M059J (cell line): ENCODE data around the gene CCDC85C. TPM values are rescaled to one million over a fixed set of nuclear protein-coding genes. Genes with fewer than 3 reads are reported as not detected.

Experiments
- DNase-seq: peaks from one replicate; pipeline ENCODE4 v3.0.0-alpha.2; 2012; ENCODE audit warnings: low read depth
- total RNA-seq: library from RNA; depleted of rRNA; stranded (reverse); fragments of >200 nt; shearing (Covaris generic); gene quantifications from 2 replicates; pipeline ENCODE4 v1.2.3, GENCODE V29; 2014

The CCDC85C gene
- total RNA-seq, 1 experiment from 2014 or later, result 16.2 TPM

DNA sequence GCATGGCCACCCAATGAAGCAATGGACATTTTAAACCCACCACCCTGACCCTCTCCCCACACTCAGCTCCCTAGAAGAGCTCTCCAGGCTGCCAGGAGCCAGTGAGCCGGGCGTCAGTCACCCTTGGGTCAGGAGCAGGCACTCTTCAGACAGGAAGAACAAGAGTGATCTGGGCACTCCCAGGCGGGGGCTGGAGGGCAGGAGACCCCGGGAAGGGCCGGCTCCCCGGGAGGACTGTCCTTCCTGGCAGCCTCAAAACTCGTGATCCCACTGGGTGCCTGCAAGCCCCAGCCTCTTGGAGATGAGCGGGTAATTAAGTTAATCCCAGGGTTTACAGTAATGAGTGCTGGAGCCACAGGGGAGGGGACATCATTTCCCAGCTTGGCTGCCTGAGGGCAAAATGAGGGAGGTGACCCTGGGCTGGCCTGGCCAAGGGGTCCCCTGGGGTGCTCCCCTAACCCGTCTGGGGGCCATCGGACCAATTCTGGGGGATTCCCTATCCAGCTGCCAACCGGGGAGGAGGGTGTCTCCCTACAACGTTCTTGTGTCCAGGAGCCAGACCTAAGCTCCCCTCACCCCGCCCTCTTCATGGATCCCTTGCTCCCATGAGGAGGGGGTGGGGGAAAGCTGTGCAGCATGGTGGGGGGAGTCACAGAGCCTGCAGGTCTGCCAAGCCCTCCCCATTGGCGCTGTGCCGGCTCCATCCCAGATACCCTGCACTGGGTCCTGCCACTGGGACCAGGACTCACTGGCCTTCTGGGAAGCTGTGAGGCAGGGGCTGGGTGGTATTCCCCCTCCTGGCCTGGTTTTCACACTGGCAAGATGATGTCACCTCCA is 63.6 kb downstream of the CCDC85C start:
- no peak for DNase-seq

DNA sequence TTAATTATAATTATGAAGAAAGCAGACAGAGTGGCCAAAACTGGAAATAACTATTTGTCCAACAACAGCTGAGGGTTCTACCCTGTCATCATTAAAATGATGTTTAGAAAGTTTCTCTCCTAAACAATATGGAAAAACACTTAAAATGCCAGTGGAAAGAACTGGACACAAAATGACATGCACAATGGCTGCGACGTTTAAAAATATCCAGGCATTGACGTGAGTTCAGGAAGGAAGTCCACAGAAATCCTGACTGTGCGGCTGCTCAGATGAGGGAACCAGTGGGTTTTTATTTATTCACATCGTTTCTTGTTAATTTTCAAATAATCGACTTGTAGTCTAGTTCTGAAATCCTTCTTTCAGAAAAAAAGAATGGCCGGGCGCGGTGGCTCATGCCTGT is 64.5 kb downstream of the CCDC85C start:
- DNase-seq, result no peak

DNA sequence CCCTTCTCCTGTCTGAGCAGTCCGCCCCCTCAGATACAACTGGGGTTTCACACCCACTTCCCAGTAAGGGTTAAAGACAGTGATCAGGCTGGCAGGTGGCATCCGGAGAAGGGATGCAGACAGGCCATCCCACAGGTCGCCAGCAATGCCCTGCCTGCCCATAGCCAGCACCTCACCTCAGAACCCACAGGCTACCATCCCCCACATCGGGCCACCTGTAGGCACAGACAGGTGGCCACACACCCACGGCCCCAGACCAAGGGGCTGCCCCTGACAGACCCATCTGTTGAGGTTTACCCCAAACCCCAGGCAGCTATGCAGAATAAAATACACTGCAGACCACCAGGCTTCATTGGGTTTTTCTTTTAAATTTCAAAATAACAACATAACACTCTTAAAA is 65.3 kb downstream of the CCDC85C start:
- no peak for DNase-seq

DNA sequence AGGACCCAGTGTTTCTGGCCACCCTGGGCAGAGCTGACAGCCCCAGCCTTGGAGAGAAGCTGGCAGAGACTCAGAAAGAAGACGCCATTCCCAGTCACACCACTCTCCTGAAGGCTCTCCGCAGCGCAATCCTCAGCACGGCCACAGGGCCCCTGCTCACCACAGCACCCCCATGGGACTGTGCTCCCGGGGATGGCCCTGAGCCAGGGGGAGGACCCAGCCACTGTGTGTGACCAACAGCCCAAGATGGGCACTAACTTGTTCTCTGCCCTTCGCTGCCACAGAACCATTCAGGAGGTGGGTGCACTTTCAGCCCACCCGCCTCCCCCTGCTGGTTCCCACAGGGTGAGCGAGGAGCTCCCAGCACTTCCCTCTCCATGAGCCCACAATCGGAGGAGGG is 65.7 kb downstream of the CCDC85C start:
- DNase-seq, result peak; percentile 69

DNA sequence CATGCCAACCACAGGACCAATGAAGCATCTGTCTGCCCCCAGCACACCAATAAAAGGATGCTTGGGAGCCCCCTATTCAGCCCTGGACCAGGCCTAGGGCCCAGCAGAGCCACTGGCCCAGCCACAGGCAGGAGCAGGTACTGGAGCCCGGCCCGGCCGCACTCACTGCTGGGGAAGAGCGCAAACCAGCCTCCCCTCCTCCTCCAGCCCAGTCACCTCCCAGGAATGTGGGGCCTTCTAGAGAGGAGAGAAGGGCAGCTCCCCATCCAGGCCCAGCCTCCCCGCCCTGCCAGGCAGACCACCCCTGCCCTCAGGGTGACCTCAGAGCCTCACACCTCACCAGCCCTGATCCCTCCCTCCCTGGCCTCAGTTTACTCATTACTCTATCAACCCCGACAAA is 66.6 kb downstream of the CCDC85C start:
- peak; percentile 87 for DNase-seq

DNA sequence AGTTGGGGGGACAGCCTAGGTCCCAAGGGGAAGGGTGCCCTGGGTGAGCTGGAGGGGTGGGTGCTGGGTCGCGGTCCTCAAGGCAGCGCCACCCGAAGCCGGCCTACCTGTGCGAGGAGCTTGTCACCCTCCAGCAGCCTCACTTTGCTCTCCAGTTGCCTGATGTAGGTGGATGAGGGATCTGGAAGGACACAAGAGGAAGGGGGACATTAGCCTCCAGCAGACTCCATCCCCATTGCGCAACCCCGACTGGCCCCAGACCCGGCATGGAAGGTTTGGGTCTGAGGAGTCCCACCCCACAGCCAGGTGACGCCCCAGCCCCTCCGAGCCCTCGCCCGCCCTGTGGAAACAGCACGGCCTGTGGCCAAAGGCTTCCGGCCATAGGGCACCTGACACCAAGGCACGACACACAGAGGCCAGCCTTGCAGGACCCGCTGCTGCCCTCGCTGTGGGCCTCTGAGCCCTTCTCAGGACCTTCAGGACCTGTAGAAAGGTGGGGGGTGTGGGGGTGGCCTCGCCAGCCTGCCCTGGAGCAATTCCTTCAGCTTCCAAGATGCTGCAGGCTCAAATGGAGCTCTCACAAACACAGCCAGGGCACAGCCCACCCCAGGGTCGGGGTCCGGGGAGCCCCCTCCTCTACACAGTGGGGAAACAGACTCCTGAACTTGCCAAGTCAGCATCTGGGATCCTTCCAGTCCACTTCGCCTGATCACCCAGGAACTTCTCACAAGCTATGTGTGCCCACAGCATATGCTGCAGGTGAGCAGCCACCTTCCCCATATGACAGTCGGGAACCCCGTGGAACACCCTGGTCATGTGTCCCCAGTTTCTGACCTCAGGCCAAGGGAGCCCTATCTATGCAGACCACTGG is 67.9 kb downstream of the CCDC85C start:
- DNase-seq, result no peak

DNA sequence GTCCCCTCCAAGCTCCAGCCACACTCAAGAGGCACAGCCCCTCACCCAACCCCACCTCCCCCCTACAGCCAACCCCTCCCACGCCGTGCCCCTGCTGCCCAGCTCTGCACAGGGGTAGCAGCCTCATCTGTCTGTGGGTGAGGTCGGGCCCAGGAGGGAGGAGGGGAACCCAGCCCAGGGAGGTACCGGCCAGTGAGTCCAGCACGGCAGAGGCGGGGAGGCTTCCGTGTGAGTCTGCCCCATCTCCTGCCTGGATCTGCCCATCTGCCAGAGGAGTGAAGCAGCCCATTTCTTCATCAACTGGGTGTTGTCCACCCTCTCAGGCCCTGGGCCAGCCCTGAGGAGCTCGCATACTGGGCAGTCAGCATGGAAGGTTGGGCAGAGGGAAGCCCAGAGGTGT is 68.6 kb downstream of the CCDC85C start:
- no peak for DNase-seq

DNA sequence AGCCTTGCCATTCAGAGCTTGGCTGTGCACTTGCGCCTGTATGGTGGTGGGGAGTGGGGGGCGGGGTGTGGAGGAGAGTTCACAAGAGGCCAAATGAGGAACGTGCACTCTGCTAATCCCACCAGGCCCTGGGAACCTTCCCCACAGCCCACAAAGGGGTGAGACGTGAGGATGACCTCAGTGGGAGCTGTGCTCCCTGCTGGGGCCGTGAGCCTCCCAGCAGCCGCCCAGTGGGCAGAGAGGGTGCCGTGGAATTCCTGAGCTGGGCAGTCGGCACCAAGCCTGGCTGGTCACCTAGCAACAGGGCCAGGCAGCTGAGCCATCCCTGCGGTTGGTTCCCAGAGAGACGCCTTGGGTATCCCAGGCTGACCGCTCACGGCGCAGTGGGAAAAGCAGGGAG is 69.1 kb downstream of the CCDC85C start:
- peak; percentile 91 for DNase-seq

DNA sequence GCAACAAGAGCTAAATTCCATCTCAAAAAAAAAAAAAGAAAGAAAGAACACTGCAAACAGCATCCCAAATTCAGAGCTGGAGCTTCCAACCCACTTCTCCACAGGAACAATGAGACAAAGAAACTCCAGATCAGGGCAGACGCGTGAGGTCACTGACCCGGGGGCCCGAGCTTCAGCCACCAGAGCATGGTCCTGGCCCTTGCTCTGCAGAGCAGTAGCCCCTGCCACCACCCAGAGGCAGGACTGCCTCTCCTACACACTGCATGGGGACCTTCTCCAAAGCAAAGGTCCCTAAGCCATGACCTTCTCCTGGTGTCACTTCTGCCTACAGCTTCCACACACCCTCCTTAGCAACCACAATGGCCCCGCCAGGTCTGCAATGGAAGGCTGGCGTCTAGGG is 69.7 kb downstream of the CCDC85C start:
- no peak for DNase-seq

DNA sequence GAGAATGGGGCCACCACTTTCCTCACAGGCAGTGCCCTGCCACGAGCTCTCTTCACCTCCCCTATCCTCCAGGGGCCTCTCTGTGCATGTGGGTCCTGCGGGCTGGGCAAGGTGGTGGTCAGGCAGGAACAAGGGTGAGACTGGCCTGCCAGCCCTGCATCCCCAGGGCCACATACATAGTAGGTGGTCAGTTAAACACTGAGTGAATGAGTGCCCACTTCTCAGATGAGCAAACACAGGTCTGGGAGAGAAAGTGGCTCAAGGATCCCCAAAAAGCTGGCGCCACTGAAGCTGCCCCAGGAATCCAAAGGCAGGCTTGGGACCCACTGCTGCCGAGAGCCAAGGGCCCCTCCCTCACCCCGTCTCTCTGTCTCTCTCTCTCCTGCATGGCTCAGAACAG is 71.7 kb downstream of the CCDC85C start:
- no peak for DNase-seq

DNA sequence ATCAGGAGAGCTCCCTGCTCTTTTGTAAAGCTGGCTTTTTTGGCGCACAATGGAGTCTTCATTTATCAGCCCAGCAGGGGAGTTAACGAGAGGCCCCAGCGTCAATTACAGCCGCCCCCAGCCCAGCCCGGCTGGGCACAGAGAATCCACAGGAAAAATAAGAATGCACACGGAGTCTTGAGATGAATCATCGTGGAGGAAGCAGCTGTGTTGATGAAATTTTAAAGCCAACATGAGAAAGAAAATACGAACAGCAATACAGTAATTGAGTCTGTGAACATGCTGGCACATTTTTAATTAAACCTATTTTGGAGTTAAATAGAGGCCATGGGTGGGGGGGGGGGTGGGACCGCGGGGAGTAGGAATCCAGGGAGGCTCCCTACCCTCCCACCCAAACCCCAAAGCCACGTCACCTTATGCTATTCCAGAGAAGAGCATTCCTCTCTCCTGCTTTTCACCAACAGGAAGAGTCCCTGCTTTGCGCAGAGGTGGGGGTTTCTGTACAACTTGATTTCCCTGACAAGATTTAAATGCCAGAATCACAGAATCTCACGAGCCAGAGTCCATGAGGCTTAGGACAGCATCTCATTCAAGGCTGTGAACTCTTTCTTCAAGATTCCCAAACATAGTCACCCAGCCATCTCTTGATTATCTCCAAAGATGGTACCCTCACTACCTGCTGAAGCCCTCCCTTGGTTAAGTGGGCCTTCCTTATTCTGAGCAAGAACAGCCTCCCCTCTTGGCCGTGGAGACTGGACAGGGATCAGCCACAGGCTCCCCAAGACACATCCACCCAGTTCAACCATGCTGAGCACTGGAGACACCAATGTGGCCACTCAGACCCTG is 72.5 kb downstream of the CCDC85C start:
- DNase-seq, result no peak

DNA sequence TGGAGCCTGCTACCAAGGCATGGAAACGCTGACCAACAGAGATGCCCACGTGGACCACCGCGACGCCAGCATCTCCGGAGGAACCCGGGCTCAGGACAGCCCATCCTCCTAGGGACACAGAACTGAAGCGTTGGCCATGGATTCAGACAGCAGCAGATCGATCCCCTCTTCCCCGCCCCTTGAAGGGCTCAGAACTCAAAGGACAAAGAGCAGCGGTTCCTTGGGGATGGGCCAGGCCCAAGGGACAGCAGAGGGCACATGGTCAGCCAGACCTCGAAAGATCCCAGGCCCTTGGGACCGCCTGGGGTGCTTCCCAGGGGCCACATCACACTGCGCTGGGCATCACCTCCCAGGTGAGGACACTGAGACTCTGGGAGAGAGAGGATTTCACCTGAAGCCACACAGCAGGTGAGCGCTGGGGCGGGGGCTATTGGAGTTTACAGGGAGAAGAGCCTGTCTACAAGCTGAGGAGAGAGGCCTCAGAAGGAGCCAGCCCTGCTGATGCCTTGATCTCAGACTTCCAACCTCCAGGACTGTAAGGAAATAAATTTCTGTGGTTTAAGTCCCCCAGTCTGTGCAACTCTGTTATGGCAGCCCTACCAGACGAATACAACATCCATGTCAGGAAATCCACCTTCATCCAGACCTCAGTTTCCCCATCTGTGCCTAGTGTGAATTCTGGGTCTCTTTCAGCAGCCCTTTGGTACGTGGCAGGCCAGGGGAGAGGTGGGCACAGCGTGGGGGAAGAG is 73.4 kb downstream of the CCDC85C start:
- DNase-seq, result no peak

DNA sequence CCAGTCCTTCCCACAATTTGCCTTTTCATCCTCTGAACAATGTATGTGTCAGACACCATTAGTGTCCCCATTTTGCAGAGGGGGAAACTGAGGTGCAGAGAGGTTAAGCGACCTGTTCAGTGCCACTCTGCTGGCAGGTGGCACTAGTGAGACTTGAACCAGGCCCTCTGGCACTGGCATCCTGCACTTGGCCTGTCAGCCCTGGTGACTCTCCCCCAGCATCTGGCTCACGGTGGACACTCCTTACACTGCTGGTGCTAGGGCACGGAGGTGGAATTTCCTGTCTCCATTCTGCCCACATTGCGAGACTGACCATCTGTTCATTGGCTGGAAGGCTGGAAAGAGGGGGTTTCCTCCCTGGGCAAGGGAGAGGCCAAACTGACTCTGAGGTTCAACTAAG is 74.1 kb downstream of the CCDC85C start:
- no peak for DNase-seq

DNA sequence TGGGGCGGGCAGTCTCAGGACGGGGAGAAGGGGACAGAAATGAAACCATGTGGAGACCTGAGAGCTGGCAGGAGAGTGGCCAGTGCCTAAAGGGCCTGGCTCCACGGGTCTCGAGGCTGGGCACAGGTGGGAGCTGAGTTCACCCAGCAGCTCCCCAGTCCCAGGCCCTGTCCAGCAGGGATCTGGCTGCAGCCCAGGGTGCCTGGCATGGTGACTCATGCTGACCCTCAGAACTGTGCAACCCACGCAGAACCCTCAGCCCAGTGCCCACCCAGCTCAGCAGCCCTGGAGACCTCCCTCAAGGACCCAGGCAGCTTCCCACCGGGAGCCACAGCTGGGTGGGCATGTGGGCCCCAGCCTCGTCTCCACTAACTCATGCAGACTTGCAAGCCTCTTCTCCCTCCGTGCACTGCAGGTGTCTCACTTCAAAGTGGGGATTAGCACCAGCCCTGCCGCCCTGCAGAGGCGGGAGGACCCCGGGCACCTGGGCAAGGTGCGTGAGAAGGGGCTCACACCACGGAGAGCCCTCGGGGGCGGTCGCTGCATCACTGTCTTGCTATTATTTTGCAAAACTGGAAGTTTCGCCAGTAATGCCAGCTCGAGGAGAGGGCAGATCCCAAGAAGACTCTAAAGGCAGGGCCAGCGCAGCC is 76.5 kb downstream of the CCDC85C start:
- no peak for DNase-seq

DNA sequence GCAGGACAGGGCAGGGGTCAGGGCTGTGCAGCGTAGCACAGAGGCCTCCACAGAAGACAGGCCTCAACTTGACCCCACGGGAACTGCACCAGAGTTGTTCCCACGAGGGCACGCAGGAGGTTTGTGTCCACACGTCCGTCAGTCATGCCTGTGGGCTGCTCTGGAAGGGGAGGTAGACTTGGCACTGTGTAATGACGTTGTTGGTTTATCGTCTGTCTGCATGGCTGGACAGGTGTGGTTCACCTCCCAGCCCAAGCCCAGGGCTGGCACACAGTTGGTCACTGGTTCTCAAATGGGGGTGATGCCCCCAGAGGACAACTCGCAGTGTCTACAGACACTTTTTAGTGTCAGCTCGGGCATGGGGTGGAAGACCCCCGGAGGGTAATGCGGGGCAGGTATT is 77.0 kb downstream of the CCDC85C start:
- DNase-seq, result no peak

DNA sequence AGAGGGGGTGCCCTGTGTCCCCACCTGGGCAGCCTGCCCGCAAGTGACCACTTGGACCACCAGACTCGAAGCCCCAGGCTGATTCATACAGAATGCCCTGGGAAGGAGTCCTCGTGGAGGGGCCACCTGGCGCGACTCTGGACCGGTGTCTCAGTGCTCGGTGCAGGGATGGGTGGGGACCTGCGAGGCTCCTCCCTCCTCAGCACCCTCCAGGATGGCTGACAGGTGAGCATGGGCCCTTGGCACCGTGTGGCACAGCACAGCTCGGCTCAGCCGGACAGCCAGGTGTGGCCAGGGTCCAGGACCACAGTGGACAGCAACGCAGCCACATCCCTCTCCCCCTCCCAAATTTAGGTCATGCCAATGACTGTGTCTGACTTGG is 78.3 kb downstream of the CCDC85C start:
- no peak for DNase-seq

DNA sequence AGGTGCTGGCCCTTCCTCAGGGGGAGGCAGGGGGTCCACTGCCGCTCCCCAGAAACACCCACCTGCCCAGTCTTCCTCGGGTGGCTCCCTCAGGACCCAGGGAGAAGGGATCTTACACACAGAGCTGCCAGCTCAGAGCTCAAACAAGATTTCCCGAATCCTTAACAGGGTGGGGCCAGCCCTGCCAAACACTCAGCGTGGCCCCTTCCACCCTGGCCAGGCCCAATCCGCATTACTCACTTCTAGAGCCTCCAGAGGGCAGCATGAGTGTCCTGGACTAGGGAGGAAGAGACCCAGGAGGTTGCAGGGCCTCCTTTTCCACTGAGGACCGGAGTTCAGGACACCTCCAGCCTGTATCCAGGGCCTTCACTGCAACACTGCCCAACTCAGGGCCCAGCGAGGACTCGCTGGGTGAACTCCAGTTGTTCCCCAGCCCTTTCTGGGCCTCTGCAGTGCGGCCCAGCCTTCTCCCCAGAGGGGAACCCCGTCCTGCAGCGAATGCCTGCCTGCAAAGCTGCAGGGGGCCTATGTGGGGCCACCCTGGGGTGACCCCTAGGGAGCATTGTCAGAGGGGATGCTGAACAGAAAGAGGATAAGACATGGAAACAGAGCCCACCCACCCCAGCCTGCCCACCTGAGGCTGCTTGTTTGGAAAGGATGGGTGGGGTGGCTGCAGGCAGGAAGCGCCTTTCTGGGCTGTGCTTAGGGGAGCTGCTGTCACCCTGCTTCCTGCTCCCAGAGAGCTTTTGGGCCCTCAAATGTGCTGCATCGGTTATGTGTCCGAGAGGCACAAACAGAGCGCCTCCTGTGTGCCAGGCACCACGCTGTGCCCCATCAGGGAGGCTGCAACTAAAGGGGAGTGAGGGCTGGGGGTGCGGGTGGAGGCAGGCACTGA is 79.0 kb downstream of the CCDC85C start:
- DNase-seq, result peak; percentile 69

DNA sequence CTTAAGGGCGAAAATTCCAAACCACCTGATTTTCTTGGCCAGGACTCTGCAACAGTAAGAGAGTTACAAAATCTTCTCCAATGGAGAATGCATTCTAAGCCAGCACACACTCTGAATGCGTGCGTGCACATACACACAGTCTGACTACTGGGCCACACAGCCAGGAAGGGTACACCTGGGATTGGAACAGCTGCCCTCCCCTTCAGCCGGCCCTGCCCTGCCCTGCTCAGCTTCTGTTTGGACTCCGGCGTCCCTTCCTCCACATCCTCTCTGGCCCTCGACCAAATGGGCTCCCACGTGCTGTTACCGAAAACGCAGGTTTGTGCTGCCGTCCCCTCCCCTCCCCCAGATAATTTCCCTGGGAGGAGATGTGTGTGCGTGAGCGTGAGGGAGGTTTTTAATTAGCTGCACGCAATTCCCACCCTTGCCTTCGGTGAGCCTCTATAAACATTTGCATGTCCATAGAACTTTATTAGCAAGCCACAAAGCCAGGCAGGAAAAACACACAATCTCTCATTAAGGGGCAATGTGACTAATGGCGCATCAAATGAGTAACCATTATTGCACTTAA is 79.8 kb downstream of the CCDC85C start:
- peak; percentile 55 for DNase-seq

DNA sequence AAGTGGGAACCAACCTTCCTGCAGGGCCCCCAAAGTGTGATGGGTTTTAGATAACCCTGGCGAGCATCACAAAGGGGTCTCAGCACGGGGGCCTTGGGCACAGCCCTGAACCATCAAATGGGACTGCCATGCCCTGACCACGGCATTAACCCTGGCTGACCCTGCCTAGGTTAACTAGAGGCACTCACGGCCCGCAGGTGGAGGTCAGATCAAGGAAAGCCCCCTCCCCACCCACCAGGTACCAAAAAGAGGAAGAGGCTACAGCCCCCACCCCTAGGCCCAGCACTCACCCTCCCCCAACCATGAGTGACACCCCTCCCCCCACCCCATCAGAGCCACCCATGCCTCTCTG is 80.3 kb downstream of the CCDC85C start:
- no peak for DNase-seq
